ENCODE results near the gene PRKG1.
"Not testable (repeated sequence)": the region's sequence is repeated elsewhere in the genome, so short reads cannot be mapped to it uniquely, and the experiment has no call there.

The PRKG1 gene

GRCh38 chr10:52030051-52030790 lies 955.9 kb downstream of the PRKG1 start:
- DNase-seq (ENCODE audit: low spot score in 2 of 2), result no peak
- no peaks in the 10 kb centered on the region for H3K36me3 Mint-ChIP-seq
- H3K27me3 Mint-ChIP-seq, result no peaks in the 10 kb centered on the region
- no peaks in the 10 kb centered on the region for H3K4me1 Mint-ChIP-seq
- no peaks in the 10 kb centered on the region for H3K9me3 Mint-ChIP-seq
- H3K27ac Mint-ChIP-seq, result no peak overlapping the region
- H3K4me3 Mint-ChIP-seq, result no peak overlapping the region
- no peak for ATAC-seq (ENCODE audit: low read depth)

GRCh38 chr10:52030975-52031374 lies 956.7 kb downstream of the PRKG1 start:
- Mint-ChIP-seq H3K9me3 (no peaks in the 10 kb centered on the region), H3K4me3 (no peak overlapping the region), H3K27ac (no peak overlapping the region), H3K27me3 (no peaks in the 10 kb centered on the region), H3K4me1 (no peaks in the 10 kb centered on the region), H3K36me3 (no peaks in the 10 kb centered on the region)
- DNase-seq (ENCODE audit: low spot score in 2 of 2), result no peak
- no peak for ATAC-seq (ENCODE audit: low read depth)

DNA sequence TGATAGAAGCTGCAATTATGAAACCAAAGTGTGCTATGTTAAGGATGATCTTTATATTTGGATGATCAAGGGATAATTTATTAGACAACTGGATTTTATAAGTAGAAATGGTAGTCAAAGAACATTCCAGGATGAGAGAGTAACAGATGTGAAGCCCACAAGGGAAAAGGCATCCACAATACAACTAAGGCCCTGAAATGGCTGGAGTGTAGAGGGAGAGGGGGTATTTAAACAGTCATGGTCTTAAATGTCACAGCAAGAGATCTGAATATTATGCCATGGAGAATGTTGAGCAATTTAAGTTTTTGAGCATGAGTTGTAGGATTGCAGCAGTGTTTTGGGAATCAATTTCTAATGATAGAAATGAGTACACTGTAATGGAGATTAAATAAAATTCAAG lies 957.5 kb downstream of the PRKG1 start:
- Mint-ChIP-seq H3K4me1 (no peaks in the 10 kb centered on the region), H3K27ac (no peak overlapping the region), H3K36me3 (no peaks in the 10 kb centered on the region), H3K4me3 (no peak overlapping the region), H3K9me3 (no peaks in the 10 kb centered on the region), H3K27me3 (no peaks in the 10 kb centered on the region)
- ATAC-seq (ENCODE audit: low read depth) (no peak), DNase-seq (ENCODE audit: low spot score in 2 of 2) (no peak)

GRCh38 chr10:52032681-52033629 lies 958.7 kb downstream of the PRKG1 start:
- H3K9me3 Mint-ChIP-seq, result no peaks in the 10 kb centered on the region
- no peaks in the 10 kb centered on the region for H3K36me3 Mint-ChIP-seq
- no peak for DNase-seq (ENCODE audit: low spot score in 2 of 2)
- ATAC-seq (ENCODE audit: low read depth), result no peak
- H3K4me3 Mint-ChIP-seq, result no peak overlapping the region
- H3K27me3 Mint-ChIP-seq, result no peaks in the 10 kb centered on the region
- no peaks in the 10 kb centered on the region for H3K4me1 Mint-ChIP-seq
- H3K27ac Mint-ChIP-seq, result no peak overlapping the region

DNA sequence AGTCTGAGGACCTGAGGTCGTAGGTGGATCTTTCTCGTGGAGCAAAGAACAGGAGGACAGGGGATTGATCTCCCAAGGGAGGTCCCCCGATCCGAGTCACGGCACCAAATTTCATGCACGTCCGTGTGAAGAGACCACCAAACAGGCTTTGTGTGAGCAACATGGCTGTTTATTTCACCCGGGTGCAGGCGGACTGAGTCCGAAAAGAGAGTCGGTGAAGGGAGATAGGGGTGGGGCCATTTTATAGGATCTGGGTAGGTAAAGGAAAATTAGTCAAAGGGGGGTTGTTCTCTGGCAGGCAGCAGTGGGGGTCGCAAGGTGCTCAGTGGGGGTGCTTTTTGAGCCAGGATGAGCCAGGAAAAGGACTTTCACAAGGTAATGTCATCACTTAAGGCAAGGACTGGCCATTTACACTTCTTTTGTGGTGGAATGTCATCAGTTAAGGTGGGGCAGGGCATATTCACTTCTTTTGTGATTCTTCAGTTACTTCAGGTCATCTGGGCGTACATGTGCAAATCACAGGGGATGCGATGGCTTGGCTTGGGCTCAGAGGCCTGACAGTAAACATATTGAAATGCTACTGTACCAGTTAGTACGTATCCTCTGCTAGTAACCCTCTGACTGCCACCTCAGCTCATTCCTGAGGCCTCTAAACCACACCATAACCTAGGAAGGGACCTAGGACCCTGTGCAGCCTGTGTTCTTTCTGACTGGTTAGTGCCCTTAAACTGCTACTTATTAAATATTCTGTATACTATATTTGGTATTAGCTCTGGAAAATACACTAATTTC lies 964.9 kb downstream of the PRKG1 start:
- not testable (repeated sequence) for H3K27me3 Mint-ChIP-seq; H3K27ac Mint-ChIP-seq; ATAC-seq (ENCODE audit: low read depth); H3K4me3 Mint-ChIP-seq; H3K4me1 Mint-ChIP-seq; H3K36me3 Mint-ChIP-seq; DNase-seq (ENCODE audit: low spot score in 2 of 2); H3K9me3 Mint-ChIP-seq

DNA sequence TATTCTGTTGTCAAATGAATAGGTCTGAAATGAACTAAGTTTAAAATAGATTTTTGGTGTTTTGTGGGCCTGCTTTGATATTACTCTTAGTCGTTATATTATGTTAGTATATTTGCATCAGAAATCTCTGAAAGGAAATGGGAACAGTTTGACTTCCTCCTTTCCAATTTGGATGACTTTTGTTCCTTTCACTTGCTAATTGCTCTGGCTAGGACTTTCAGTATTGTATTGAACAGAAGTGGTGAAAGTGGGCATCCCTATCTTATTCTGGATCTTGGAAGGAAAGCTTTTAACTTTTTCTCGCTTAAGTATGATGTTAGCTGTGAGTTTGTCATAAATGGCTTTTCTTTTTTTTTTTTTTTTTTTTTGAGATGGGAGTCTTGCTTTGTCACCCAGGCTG lies 966.2 kb downstream of the PRKG1 start:
- no peak overlapping the region for H3K4me3 Mint-ChIP-seq
- H3K27ac Mint-ChIP-seq, result no peak overlapping the region
- peaks cover 2% of the 10 kb centered on the region for H3K9me3 Mint-ChIP-seq
- H3K36me3 Mint-ChIP-seq, result peaks cover 2% of the 10 kb centered on the region
- no peaks in the 10 kb centered on the region for H3K4me1 Mint-ChIP-seq
- no peak for DNase-seq (ENCODE audit: low spot score in 2 of 2)
- H3K27me3 Mint-ChIP-seq, result peaks cover 3% of the 10 kb centered on the region
- ATAC-seq (ENCODE audit: low read depth), result no peak

DNA sequence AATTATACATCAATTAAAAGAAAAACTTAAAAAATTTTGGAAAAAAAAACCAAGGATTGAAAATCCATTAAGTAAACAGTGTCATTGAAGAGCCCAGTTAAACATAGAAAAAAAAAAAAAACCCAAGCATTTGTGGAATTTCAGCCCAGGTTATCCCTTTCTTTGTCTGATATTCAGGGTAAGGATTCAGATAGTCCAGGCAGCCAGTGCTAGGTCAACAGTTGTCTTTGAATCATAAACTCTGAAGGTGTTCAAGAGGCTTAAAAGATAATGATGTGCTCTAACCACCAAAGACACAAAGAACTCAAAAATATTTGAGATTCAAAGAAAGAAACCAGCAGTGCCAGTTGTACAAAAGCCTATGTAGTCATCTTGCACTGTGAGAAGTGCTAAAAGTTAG lies 969.5 kb downstream of the PRKG1 start:
- no peaks in the 10 kb centered on the region for H3K27me3 Mint-ChIP-seq
- no peak for ATAC-seq (ENCODE audit: low read depth)
- no peak overlapping the region for H3K4me3 Mint-ChIP-seq
- H3K27ac Mint-ChIP-seq, result no peak overlapping the region
- H3K4me1 Mint-ChIP-seq, result no peaks in the 10 kb centered on the region
- H3K9me3 Mint-ChIP-seq, result no peaks in the 10 kb centered on the region
- H3K36me3 Mint-ChIP-seq, result no peaks in the 10 kb centered on the region
- no peak for DNase-seq (ENCODE audit: low spot score in 2 of 2)

DNA sequence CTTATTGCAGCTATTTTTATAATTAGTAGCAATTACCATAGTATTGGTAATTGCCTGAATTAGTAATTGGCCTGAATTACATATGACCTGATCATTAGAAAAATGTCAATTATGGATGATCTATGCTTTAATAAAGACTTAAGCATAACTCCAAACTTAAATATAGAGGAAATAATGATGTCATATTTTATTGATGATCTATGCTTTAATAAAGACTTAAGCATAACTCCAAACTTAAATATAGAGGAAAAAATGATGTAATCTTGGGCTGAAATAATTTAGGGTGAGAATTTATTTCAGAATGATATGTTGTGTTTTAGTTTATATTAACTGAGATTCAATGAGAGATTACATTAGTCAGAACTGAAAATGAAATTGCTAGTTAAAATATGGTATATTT lies 973.8 kb downstream of the PRKG1 start:
- DNase-seq (ENCODE audit: low spot score in 2 of 2) (no peak), ATAC-seq (ENCODE audit: low read depth) (no peak)
- H3K9me3 Mint-ChIP-seq, result no peaks in the 10 kb centered on the region
- no peaks in the 10 kb centered on the region for H3K4me1 Mint-ChIP-seq
- no peaks in the 10 kb centered on the region for H3K36me3 Mint-ChIP-seq
- H3K27me3 Mint-ChIP-seq, result no peaks in the 10 kb centered on the region
- H3K27ac Mint-ChIP-seq, result no peak overlapping the region
- no peak overlapping the region for H3K4me3 Mint-ChIP-seq

GRCh38 chr10:52050429-52051047 lies 976.3 kb downstream of the PRKG1 start:
- no peak for DNase-seq (ENCODE audit: low spot score in 2 of 2)
- H3K36me3 Mint-ChIP-seq, result no peaks in the 10 kb centered on the region
- no peak for ATAC-seq (ENCODE audit: low read depth)
- H3K27ac Mint-ChIP-seq, result no peak overlapping the region
- no peaks in the 10 kb centered on the region for H3K27me3 Mint-ChIP-seq
- H3K9me3 Mint-ChIP-seq, result no peaks in the 10 kb centered on the region
- H3K4me3 Mint-ChIP-seq, result no peak overlapping the region
- no peaks in the 10 kb centered on the region for H3K4me1 Mint-ChIP-seq

DNA sequence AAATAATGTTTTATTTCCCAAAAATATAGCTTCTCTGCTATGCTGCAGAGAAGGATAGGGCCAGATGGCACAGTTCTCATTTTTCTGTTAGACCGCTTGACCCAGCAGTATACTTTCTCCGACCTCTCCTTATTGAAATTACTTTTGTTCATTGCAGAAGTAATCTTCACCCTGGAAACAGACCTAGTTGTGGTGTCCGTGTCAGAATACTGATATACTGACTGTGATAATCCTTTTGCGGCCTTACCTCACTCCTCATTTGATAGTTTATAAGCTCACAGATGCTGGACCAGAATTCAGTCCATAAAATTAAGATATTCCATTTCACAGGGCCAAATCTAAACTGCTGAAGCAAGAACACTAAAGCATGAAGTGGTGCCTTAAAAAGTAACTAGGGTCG lies 979.2 kb downstream of the PRKG1 start:
- DNase-seq (ENCODE audit: low spot score in 2 of 2), result no peak
- no peak overlapping the region for H3K27ac Mint-ChIP-seq

GRCh38 chr10:52056291-52056690 lies 982.0 kb downstream of the PRKG1 start:
- ATAC-seq (ENCODE audit: low read depth), result no peak
- Mint-ChIP-seq H3K36me3 (no peaks in the 10 kb centered on the region), H3K9me3 (no peaks in the 10 kb centered on the region), H3K4me1 (no peaks in the 10 kb centered on the region), H3K27me3 (no peaks in the 10 kb centered on the region), H3K27ac (no peak overlapping the region), H3K4me3 (no peak overlapping the region)
- no peak for DNase-seq (ENCODE audit: low spot score in 2 of 2)

More for the DNA sequence above, 979.2 kb downstream of the PRKG1 start:
- Mint-ChIP-seq H3K9me3 (no peaks in the 10 kb centered on the region), H3K4me3 (no peak overlapping the region), H3K36me3 (no peaks in the 10 kb centered on the region), H3K27me3 (no peaks in the 10 kb centered on the region), H3K4me1 (no peaks in the 10 kb centered on the region)
- ATAC-seq (ENCODE audit: low read depth), result no peak

GRCh38 chr10:52059089-52059488 lies 984.8 kb downstream of the PRKG1 start:
- DNase-seq (ENCODE audit: low spot score in 2 of 2) (no peak), ATAC-seq (ENCODE audit: low read depth) (no peak)
- H3K4me1 Mint-ChIP-seq, result no peaks in the 10 kb centered on the region
- H3K36me3 Mint-ChIP-seq, result no peaks in the 10 kb centered on the region
- no peaks in the 10 kb centered on the region for H3K9me3 Mint-ChIP-seq
- no peak overlapping the region for H3K27ac Mint-ChIP-seq
- H3K4me3 Mint-ChIP-seq, result no peak overlapping the region
- H3K27me3 Mint-ChIP-seq, result no peaks in the 10 kb centered on the region

DNA sequence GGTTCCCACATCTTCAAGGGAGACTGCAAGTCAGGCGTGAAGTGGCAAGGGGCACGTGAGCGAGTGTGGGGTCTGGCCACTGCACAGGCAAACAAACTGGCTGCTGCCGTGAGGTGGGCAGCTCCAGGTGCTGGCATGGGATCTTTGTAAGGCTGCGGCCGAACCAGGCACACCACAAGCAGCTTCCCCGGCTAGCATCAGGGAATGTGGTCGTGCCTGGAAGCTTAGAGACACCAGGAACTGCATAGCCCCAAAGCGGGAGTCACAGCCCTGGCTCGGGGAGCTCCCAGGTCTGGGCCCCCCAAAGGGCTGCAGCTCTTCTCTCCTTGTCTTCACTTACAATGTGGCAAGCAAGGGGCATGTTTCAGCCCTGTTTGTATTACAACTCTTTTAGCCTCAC lies 988.9 kb downstream of the PRKG1 start:
- no peak for ATAC-seq (ENCODE audit: low read depth)
- Mint-ChIP-seq H3K27me3 (no peaks in the 10 kb centered on the region), H3K27ac (no peak overlapping the region), H3K4me1 (no peaks in the 10 kb centered on the region), H3K4me3 (no peak overlapping the region), H3K36me3 (no peaks in the 10 kb centered on the region), H3K9me3 (no peaks in the 10 kb centered on the region)
- no peak for DNase-seq (ENCODE audit: low spot score in 2 of 2)
